ENCODE results near the gene HDAC5. TPM values are rescaled to one million over a fixed set of nuclear protein-coding genes. Genes with fewer than 3 reads are reported as not detected.
A peak's percentile ranks its signal among the peaks of the same experiment; 100 is the strongest.

HDAC5 gene
- total RNA-seq, 1 donor from 2014 or later: 55.3 TPM

- H3K9me3 ChIP-seq: no peaks in the 10 kb centered on the region
- peaks cover 62% of the 10 kb centered on the region for H3K4me1 ChIP-seq
- no peaks in the 10 kb centered on the region for H3K27me3 ChIP-seq
- intact Hi-C loops (cut with DNase I): no loop called here
- H3K27ac ChIP-seq: peak overlapping the region; percentile 55
- ATAC-seq (no peak), DNase-seq (no peak)
- H3K4me3 ChIP-seq: peak overlapping the region; percentile 52
- peaks cover 12% of the 10 kb centered on the region for H3K36me3 ChIP-seq
- no peak for TF ChIP-seq CTCF (IDR thresholded peaks at IDR 0.05)
Measured at GRCh38 chr17:44109312-44109630, 14.2 kb downstream of the HDAC5 start.

- intact Hi-C loops (cut with DNase I): no loop called here
- no peak for TF ChIP-seq CTCF (IDR thresholded peaks at IDR 0.05)
- H3K4me3 ChIP-seq: peak overlapping the region; percentile 52
- H3K4me1 ChIP-seq: peaks cover 62% of the 10 kb centered on the region
- H3K27ac ChIP-seq: peak overlapping the region; percentile 55
- ATAC-seq (peak; percentile 45), DNase-seq (peak; percentile 75)
- no peaks in the 10 kb centered on the region for H3K9me3 ChIP-seq
- H3K27me3 ChIP-seq: no peaks in the 10 kb centered on the region
- peaks cover 8% of the 10 kb centered on the region for H3K36me3 ChIP-seq
Measured at GRCh38 chr17:44108440-44109311, 14.8 kb downstream of the HDAC5 start.

- DNase-seq (no peak), ATAC-seq (no peak)
- no peaks in the 10 kb centered on the region for H3K9me3 ChIP-seq
- no peak overlapping the region for H3K27ac ChIP-seq
- intact Hi-C loops (cut with DNase I): no loop called here
- peaks cover 53% of the 10 kb centered on the region for H3K4me1 ChIP-seq
- no peak for TF ChIP-seq CTCF (IDR thresholded peaks at IDR 0.05)
- peaks cover 7% of the 10 kb centered on the region for H3K36me3 ChIP-seq
- H3K4me3 ChIP-seq: no peak overlapping the region
- H3K27me3 ChIP-seq: no peaks in the 10 kb centered on the region
Measured at GRCh38 chr17:44106801-44107200, 16.6 kb downstream of the HDAC5 start.

GRCh38 chr17:44105941-44106340, 17.5 kb downstream of the HDAC5 start:
- intact Hi-C loops (cut with DNase I): no loop called here
- no peaks in the 10 kb centered on the region for H3K9me3 ChIP-seq
- no peak overlapping the region for H3K27ac ChIP-seq
- TF ChIP-seq CTCF (IDR thresholded peaks at IDR 0.05): no peak
- no peaks in the 10 kb centered on the region for H3K27me3 ChIP-seq
- no peak overlapping the region for H3K4me3 ChIP-seq
- peaks cover 44% of the 10 kb centered on the region for H3K4me1 ChIP-seq
- H3K36me3 ChIP-seq: peaks cover 7% of the 10 kb centered on the region
- DNase-seq (no peak), ATAC-seq (no peak)

GRCh38 chr17:44105483-44105882, 18.0 kb downstream of the HDAC5 start:
- Histone ChIP-seq H3K36me3 (peaks cover 7% of the 10 kb centered on the region), H3K4me3 (no peak overlapping the region), H3K27me3 (no peaks in the 10 kb centered on the region), H3K4me1 (peaks cover 40% of the 10 kb centered on the region), H3K27ac (no peak overlapping the region), H3K9me3 (no peaks in the 10 kb centered on the region)
- no peak for TF ChIP-seq CTCF (IDR thresholded peaks at IDR 0.05)
- ATAC-seq (no peak), DNase-seq (no peak)
- intact Hi-C loops (cut with DNase I): no loop called here
